Activated CD8-positive, alpha-beta memory T cell treated with anti-CD3 and anti-CD28 coated beads for 24 hours (primary cell): ENCODE results near the gene INHBC.
"Not testable (repeated sequence)": the region's sequence is repeated elsewhere in the genome, so short reads cannot be mapped to it uniquely, and the experiment has no call there.

Source experiments
- DNase-seq: peaks from one replicate; pipeline ENCODE4 v3.0.0-alpha.2; 2020

INHBC gene, protein sequence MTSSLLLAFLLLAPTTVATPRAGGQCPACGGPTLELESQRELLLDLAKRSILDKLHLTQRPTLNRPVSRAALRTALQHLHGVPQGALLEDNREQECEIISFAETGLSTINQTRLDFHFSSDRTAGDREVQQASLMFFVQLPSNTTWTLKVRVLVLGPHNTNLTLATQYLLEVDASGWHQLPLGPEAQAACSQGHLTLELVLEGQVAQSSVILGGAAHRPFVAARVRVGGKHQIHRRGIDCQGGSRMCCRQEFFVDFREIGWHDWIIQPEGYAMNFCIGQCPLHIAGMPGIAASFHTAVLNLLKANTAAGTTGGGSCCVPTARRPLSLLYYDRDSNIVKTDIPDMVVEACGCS

DNA sequence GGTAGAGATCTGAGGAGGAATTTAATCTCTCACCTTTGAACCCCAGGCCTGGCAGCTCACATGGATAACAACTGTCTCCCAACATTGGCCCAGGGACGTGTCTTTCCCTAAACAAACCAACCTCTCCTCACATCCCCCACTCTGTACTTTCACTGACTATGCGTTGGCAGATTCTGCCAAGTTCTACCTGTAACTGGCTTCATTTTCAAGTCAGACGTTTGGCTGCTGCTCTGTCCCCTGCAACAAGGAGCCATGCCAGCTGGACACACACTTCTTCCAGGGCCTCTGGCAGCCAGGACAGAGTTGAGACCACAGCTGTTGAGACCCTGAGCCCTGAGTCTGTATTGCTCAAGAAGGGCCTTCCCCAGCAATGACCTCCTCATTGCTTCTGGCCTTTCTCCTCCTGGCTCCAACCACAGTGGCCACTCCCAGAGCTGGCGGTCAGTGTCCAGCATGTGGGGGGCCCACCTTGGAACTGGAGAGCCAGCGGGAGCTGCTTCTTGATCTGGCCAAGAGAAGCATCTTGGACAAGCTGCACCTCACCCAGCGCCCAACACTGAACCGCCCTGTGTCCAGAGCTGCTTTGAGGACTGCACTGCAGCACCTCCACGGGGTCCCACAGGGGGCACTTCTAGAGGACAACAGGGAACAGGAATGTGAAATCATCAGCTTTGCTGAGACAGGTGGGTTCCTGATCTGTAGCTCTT lies at the start of gene INHBC:
Gene INHBC (plus strand): TSS at position 268 of the 707 bp plus-strand sequence. CDS start 103 bp downstream, at position 371.
- DNase-seq: no peak

DNA sequence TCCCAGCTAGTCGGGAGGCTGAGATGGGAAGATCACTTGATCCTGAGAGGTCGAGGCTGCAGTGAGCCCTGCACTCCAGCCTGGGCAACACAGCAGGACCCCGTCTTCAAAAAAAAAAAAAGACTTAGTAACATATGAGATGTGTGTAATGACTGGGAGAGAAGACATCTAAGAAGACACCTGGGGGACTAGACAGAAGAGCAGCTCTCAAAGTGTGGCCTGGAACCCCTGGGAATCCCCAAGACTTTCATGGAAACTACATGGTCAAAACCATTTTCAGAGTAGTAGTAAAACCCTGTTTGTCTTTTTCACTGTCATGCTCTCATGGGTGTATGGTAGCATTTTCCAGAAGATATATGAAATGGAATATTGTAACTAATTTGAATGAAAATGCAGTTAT lies 49.0 kb upstream of the INHBC start:
- DNase-seq: no peak

DNA sequence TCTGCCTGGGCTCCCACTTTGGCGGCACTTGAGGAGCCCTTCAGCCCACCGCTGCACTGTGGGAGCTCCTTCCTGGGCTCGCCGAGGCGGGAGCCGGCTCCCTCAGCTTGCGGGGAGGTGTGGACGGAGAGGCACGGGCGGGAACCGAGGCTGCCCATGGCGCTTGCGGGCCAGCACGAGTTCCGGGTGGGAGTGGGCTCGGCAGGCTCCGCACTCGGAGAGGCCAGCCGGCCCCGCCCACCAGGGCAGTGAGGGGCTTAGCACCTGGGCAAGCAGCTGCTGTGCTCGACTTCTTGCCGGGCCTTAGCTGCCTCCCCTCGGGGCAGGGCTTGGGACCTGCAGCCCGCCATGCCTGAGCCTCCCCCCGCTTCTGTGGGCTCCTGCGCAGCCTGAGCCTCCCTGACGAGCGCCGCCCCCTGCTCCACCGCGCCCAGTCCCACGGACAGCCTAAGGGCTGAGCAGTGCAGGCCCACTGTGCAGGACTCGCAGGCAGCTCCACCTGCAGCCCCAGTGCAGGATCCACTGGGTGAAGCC lies 48.3 kb upstream of the INHBC start:
- no peak for DNase-seq

DNA sequence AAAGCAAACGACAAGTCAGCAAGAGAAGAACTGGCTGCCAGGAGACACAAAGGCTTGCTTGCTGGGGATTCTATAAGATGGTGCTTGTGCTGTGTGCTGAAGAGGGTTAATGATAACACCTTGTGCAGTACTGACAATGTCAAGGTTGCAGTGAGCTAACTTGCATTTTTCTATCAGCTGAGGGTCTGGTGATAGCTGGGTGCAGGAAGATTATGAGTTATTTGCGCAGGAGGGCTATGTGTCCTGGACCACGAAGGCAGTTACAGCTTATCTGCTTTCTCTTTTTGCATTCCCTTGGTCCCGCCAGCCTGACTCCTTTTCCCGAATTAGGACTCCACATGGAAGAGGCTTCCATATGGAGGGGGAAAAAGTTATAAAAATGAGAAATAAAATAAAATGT lies 46.2 kb upstream of the INHBC start:
- no peak for DNase-seq

DNA sequence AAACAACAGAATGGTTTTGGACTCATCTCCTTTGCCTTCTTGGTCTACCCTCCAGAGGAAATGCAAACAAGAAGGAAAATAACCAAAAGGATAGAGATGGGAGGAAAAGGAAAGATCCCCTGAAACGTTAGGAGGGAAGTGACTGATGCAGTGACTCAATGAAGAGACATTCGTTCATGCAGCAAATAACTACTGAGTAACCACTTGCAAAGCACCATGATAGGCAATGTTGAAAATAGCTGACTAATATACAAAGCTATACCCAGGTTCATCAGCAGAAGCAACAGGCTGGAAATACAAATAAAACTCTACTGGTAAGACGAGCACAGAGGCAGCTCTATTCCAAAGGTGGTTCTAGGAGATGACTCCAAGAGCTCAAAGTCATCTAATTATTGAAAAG lies 45.6 kb upstream of the INHBC start:
- DNase-seq: no peak

DNA sequence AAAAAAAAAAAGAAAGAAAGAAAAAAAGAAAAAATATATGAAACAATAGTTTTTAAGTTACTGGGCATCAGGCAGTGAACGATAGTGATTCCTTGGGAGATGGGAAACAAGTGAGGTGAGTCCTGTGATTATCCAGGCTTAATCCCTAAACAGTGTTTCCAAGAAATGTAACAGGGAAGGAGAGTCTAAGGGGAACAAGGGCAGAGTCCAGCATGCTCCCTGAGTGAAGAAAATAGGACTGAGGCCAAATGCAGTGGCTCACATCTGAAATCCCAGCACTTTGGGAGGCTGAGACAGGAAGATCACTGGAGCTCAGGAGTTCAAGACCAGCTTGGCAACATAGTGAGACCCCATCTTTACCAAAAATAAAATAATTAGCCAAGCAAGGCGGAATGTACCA lies 44.4 kb upstream of the INHBC start:
- DNase-seq: no peak

DNA sequence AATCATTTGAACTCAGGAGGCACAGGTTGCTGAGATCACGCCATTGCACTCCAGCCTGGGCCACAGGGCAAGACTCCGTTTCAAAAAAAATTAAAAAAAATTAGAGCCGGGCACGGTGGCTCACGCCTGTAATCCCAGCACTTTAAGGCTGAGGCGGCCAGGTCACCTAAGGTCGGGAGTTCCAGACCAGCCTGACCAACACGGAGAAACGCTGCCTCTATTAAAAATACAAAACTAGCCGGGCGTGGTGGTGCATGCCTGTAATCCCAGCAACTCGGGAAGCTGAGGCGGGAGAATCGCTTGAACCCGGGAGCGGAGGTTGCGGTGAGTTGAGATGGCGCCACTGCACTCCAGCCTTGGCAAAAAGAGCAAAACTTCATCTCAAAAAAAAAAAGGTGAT lies 39.5 kb upstream of the INHBC start:
- DNase-seq: no peak

DNA sequence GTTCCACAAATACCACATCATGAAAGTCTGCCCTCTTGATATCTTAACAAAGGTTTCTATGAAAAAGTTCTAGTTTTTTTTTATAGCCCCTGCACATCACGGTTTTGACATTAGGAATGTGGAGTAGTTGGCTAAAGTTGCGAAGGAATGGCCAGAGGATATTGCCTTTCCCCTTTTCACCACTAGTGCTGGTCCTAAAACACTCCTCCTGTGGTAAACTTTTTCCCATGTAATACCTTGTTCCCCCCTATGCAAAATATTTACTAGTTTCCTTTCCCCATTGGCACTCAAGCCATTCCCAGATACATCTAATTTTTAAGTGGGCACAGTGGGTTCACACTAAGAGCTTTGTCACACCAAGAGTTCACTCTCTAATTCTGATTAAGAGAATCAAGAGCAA lies 37.1 kb upstream of the INHBC start:
- no peak for DNase-seq

DNA sequence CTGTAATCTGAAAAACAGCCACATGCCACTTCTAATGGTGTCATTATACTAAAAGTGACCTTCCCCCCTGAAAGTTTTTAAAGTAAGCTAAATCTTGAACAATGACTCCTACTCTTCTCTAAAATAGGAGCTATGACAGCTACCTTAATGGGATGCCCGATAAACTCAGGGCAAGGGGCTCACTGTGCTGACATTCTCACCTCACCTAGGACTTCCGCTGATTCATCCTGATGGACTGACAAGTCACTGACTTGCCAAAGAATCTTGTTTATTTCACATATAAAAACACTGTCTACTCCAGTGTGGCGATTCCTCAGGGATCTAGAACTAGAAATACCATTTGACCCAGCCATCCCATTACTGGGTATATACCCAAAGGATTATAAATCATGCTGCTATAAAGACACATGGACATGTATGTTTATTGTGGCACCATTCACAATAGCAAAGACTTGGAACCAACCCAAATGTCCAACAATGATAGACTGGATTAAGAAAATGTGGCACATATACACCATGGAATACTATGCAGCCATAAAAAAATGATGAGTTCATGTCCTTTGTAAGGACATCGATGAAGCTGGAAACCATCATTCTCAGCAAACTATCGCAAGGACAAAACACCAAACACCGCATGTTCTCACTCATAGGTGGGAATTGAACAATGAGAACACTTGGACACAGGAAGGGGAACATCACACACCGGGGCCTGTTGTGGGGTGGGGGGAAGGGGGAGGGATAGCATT lies 34.7 kb upstream of the INHBC start:
- not testable (repeated sequence) for DNase-seq

DNA sequence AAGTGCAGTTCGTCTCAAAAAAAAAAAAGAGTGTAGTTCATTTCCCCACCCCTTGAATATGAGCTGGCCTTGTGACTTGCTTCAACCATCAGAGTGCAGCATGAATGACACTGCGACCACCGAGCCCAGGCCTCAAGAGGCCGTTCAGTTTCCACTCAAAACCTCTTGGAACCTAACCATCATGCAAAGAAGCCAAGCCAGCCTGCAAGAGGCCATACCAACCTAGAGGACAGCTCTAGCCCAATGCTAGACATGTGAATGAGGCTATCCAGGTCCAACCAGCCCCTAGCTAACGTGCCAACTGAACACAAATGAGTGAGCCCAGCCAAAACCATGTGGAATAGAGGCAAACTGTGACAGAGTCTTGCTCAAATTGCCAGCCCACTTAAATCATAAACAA lies 33.4 kb upstream of the INHBC start:
- DNase-seq: no peak

DNA sequence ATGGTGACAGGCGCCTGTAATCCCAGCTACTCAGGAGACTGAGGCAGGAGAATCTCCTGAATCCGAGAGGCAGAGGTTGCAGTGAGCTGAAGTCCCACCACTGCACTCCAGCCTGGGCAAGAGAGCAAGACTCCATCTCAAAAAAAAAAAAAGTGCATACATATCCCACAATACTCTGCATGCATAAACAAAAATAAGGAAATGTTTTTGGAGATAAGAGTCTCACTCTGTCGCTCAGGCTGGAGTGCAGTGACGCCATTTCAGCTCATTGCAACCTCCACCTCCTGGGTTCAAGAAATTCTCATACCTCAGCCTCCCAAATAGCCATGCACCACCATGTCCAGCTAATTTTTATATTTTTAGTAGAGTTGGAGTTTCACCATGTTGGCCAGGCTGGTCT lies 32.4 kb upstream of the INHBC start:
- DNase-seq: not testable (repeated sequence)

DNA sequence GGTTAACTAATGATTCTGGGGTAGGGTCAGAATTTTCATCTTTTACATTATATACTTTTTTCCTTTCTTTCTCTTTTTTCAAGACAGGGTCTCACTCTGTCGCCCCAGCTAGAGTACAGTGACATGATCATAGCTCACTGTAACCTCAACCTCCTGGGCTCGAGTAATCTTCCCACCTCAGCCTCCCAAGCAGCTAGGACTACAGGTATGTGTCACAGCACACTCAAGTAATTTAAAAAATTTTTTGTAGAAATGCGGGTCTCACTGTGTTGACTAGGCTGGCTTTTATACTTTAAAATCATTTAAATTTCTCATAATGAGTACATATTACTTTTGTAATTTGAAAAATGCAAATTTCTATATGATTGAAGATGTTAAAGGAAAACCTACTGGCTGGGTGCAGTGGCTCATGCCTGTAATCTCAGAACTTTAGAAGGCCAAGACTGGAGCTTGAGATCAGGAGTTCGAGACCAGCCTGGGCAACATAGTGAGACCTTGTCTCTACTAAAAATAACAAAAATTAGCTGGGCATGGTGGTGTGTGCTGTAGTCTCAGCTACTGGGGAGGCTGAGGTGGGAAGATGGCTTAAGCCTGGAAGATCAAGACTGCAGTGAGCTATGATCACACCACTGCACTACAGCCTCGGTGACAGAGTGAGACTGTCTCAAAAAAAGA lies 29.5 kb upstream of the INHBC start:
- peak; percentile 50 for DNase-seq

DNA sequence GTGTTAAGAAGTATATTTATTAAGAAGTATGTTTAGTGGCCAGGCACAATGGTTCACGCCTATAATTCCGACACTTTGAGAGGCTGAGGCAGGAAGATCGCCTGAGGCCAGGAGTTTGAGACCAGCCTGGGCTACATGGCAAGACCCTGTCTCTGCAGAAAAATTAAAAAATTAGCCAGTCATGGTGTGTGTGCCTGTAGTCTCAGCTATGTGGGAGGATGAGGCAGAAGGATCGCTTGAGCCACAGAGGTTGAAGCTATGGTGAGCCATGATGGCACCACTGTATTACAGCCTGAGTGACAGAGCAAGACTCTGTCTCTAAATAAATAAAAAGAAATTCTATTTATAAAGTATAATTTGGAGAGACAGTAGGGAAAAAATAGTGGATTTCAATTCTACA lies 24.1 kb upstream of the INHBC start:
- DNase-seq: no peak

DNA sequence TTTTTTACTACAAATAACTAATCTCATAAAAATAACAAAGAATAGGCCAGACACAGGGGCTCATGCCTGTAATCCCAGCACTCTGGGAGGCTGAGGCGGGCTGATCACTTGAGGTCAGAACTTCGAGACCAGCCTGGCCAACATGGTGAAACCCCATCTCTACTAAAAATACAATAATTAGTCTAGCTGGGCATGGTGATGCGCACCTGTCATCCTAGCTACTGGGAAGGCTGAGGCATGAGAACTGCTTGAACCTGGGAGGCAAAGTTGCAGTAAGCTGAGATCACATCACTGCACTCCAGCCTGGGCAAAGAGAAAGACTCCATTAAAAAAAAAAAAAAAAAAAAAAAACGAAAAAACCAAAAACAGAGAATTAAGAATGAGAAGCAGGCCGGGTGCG lies 20.4 kb upstream of the INHBC start:
- DNase-seq: not testable (repeated sequence)

DNA sequence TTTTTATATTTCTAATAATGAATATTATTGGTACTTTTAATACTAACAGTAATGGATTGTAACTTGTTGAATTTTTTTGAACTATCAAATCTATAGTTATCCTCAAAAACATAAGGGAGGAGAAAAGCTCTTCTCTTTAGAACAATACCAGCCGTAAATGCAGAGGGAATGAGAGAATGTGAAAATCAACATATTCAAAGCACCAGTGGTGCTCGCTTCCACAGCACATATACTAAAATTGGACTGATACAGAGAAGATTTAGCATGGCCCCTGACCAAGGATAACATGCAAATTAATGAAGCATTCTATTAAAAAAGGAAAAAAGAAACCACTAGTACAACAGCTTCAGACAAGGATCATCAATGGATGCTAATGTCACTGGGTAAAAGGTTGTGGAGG lies 19.5 kb upstream of the INHBC start:
- no peak for DNase-seq

DNA sequence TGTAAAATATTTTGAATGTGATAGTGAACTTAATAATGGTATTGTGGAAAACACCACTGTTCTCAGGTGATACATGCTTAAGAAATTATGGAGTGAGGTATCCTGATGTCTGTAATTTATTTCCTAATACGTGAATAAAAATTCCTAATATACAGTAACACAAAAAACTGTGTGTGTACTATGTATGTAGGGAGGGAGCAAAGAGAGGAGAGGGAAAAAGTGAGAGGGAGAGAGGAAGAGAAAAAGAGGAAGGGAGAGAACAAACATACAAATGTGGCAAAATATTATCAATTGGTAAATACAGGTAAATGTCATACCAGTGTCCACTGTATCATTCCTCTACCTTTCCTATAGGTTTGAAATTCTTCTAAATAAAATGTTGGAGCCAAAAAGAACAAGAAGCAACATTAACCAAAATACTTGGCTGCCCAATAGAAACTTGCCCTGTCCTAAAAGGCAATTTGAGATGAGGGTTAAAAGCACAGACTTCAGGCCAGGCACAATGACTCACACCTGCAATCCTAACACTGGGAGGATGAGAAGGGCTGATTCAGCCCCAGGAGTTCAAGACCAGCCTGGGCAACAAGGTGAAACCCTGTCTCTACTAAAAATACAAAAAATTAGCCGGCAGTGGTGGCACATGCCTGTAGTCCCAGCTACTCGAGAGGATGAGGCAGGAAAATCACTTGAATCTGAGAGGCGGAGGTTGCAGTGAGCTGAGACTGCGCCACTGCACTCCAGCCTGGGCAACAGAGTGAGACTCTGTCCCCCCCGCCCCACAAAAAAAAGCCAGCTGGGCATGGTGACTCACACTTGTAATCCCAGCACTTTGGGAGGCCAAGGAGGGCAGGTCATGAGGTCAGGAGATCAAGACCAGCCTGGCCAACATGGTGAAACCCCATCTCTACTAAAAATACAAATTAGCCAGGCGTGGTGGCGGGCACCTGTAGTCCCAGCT lies 18.3 kb upstream of the INHBC start:
- DNase-seq: no peak

DNA sequence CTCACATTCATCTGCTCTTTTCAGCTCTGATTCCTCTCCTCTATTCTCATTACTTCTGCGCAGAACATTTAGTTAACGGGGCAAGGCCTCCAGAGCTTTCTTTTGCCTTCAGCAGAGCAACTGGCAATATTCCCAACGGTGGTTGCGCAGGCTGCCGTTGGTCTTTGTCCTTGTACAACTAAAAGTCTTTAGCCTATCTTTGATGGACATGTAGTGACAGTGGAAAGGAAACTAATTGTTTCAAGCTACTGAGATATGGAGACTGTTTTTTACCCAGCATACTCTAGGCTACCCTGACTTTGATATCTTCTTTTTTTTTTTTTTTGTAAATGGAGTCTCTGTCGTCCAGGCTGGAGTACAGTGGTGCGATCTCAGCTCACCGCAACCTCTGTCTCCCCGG lies 16.3 kb upstream of the INHBC start:
- DNase-seq: no peak

DNA sequence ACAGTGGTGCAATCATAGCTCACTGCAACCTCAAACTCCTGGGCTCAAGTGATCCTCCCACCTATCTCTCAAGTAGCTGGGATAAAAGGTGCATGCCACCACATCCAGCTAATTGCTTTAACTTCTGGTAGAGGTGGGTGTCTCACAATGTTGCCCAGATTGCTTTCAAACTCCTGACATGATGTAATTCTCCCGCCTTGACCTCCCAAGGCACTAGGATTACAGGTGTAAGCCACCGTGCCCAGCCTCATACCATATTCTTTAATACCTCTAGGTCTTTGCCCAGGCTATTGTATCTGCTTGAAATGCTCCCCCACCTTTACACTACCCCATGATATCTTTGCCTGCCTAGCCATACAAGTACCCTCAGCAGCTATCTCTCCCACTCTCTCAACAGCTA lies 15.1 kb upstream of the INHBC start:
- no peak for DNase-seq

DNA sequence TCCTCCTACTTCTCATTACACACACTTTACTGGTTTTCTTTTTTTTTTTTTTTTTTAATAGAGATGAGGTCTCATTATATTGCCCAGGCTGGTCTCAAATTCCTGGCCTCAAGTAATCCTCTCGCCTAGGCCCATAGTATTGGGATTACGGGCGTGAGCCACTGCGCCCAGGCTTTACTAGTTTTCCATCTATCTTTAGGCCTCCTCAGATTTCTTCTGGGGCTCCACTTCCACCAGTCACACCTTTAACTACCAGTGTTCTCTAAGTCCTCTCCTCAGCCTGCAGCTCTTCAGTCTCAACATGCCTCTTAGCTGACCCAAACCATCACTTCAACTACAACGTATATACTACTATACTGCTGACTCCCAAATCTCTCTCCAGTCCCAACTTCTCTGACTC lies 14.1 kb upstream of the INHBC start:
- DNase-seq: no peak

DNA sequence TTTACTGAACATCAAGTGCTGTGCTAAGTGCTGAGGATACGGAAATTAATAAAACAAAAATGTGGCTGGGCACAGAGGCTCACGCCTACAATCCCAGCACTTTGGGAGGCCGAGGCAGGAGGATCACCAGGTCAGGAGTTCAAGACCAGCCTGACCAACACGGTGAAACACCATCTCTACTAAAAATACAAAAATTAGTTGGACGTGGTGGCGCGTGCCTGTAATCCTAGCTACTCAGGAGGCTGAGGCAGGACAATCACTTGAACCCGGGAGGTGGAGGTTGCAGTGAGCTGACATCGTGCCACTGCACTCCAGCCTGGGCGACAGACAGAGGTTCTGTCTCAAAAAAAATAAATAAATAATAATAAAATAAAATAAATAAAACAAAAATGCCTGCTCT lies 7.6 kb upstream of the INHBC start:
- not testable (repeated sequence) for DNase-seq

DNA sequence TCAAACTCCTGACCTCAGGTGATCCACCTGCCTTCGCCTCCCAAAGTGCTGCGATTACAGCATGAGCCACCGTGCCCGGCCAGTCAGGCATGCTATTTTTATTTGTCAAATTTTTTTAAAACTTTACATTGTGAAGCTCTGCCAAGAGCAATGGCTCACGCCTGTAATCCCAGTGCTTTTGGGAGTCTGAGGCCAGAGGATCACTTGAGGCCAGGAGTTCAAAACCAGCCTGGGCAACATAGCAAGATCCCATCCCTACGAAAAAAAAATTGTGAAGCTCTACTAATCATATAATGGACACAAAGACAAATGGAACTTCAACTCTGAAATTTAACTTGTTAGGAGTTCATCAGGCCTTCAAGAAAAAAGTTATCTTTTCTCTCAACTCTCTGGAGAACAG lies 5.6 kb upstream of the INHBC start:
- DNase-seq: no peak
